Camera-type eye (tissue), 1 donor: ENCODE data around the gene EXOSC6. TPM values are rescaled to one million over a fixed set of nuclear protein-coding genes. Genes with fewer than 3 reads are reported as not detected.

Experiments
- total RNA-seq: library from RNA; depleted of rRNA; stranded (reverse); fragments of >200 nt; gene quantifications from one replicate; pipeline ENCODE4 v1.2.3, GENCODE V29; 2014

EXOSC6 gene
- total RNA-seq = 42.2 TPM

DNA sequence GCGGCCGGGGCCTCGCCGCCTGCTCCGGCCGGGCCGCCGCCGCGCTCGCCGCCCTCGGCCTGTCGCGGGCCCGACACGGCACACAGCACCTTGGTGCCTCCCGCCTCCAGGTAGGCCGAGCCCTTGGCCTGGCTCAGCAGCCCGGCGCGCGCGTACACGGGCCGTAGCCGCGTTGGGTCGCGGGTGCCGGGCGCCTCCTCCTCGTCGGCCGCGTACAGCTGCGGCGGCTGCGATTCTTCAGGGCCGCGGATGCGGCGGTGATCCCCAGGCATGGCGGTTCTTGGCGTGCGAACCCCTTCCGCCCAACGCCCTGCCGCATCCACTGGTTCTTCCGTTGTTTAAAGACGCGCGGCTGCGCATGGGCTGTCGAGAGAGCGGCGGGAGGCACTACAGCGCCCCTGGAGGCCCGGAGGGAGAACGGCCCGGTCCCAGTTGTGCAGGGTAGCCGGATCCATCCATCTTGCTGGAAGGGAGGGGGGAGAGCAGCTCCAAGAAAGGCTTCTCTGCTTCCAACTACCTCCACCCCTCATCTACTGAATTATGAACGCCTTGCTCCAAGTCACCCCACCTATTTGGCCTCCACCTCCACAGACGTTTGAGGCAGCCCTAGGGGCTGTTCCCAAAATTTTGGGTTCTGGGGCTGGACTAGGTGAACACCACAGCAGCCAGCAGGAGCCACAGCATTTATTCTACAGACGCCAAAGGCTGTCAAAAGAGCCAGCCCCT, at the start of gene EXOSC6:
EXOSC6 (minus strand) TSS at position 312 of the 726 bp plus-strand sequence; CDS start at position 272, 40 bp downstream.

DNA sequence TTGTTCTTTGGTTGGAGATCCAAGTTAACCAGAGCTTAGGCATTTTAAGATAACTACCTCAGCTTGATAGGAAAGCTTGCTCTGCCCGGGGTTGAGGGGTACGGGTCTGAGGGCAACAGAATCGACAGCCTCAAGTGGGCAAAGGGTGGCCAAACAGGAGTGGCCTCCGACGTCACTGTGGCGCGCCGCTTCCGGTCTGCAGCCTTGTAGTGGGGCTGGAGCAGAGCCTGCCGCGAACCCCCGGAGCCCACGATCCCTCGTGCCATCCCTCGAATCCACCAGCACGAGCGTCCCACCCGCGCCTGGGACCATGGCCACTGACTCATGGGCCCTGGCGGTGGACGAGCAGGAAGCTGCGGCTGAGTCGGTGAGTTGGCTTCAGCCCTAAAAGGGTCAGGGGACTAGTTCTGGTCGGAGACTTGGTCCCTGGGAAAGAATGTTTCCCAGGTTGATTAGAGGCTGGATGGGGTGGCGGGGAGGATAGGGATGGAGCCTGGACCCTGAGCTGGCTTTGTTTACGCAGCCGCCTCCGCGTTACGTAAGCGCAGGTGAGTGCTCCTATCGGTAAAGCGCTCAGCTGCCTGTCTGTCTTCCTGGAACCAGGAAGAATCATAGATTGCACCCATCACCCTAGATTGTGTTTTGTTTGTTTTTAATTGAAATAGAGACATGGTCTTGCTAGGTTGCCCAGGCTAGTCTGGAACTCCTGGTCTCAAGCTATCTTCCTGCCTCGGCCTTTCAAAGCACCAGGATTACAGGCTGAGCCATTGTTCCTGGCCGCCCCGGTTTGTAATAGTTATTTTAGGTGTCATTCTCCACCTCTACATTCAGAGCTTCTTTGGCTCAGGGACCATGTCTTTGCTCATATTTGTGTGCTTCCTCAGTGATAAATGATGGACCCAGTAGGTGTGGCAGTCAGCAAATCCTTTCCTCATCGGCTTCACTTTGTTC, 47.5 kb upstream of the EXOSC6 start, which contains the start of gene DDX19B:
DDX19B (plus strand) TSS at position 199 of the 951 bp plus-strand sequence; CDS start at position 311, 112 bp downstream.

DNA sequence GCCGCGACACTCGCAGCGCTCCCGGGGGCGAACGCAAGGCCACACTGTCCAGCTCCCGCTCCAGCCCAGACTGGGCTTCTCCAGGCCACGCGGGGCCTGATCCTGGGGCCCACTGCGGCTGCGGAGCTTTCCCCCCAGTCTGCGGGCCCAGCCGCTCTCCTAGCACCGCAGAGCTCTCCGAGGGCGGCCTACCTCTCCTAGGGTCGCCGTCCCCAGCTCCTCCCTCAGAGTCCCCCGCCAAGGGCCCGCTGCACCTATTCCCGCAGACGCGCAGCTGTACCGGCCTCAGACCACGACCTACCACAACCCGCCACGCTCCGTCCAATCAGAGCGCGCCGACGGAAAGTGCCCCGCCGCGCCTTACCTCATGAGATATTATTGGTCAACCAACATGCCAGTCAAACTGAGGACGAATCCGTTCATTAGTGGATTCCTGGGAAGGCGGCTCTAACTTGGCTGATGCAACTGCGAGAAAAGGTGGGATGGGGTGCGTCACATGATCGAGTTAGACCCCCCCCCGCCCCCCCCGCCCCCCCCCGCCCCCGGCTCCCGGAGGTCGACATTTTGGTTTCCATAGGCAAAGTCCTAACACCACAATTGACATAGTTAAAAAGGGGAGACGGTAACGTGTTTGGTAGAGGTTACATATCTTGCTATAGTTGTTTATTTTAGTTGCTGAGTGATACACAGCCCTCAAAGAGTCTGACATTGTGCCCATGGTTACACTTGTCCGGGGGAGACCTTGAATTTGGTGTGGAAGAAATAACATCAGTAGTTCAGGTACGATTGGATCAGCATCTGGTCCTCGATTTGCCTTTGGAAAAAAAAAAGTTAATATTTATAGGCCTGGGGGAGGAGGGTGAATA, 37.7 kb upstream of the EXOSC6 start, which contains the start of gene AARS1:
AARS1 (minus strand) TSS at position 278 of the 866 bp plus-strand sequence. CDS start 6,743 bp downstream, outside the sequence.

Other genes starting within 250 kb of the EXOSC6 start
- 26.1 TPM for gene PDPR, start 137.6 kb downstream of the EXOSC6 start, total RNA-seq
- 0.88 TPM for gene CLEC18C, start 78.2 kb downstream of the EXOSC6 start, total RNA-seq
- 98.4 TPM for gene AARS1, start 37.6 kb upstream of the EXOSC6 start, total RNA-seq
- gene DDX19B, start 47.2 kb upstream of the EXOSC6 start, total RNA-seq = 38.9 TPM
- 59.1 TPM for gene DDX19A, start 95.0 kb upstream of the EXOSC6 start, total RNA-seq
- gene ST3GAL2, start 187.2 kb upstream of the EXOSC6 start, total RNA-seq = 37.7 TPM
- gene FCSK, start 202.7 kb upstream of the EXOSC6 start, total RNA-seq = 20.0 TPM